GM12878 (cell line): ENCODE data around the gene TMPRSS7. TPM values are rescaled to one million over a fixed set of nuclear protein-coding genes. Genes with fewer than 3 reads are reported as not detected.
A peak's percentile ranks its signal among the peaks of the same experiment; 100 is the strongest.

Experiments
- ATAC-seq: fragments of 200-7000 bp; cut with Tn5 transposase; 3 replicates; pipeline ENCODE4 v1.9.1; 2020; ENCODE audit warnings: mild to moderate bottlenecking, moderate library complexity
- BruUV-seq: library from RNA; stranded (reverse); fragments of 400-500 nt; replicated peaks from 2 replicates; lab custom pipeline; 2021; lab: Mats Ljungman, UMichigan
- CTCF ChIA-PET: fragments of 300-600 bp; sonication (Branson Sonifier 250); formaldehyde crosslinking; extraction: SDS; loops from one replicate; lab custom pipeline; 2021; ENCODE audit warnings: inconsistent platforms; lab: Yijun Ruan, JAX
- POLR2A ChIA-PET: fragments of 350-600 bp; formaldehyde crosslinking; extraction: SDS; loops from one replicate; lab custom pipeline; 2021; ENCODE audit warnings: inconsistent platforms; lab: Charles Lee
- RAD21 ChIA-PET: fragments of 300-600 bp; sonication (Branson Sonifier 250); formaldehyde crosslinking; loops from one replicate; lab custom pipeline; 2023; ENCODE audit warnings: antibody characterized with exemption; ENCODE audit not compliant: unreplicated experiment; lab: Charles Lee
- SMC1A ChIA-PET: fragments of 300-600 bp; sonication (Branson Sonifier 250); formaldehyde crosslinking; loops from one replicate; lab custom pipeline; 2023; ENCODE audit not compliant: unreplicated experiment, uncharacterized antibody; lab: Charles Lee
- DNase-seq: peaks from one replicate; pipeline ENCODE4 v3.0.0-alpha.2; 2011; ENCODE audit warnings: low read depth, low spot score
- FAIRE-seq: peaks from 3 replicates; lab custom pipeline; 2011; peaks lifted over from hg19 to GRCh38; lab: Jason Lieb, UNC
- H2AFZ ChIP-seq: 2 replicates; pipeline ENCODE4 v1.6.0; 2011; ENCODE audit warnings: low read depth, low read length, control low read depth; ENCODE audit not compliant: control insufficient read depth
- H3K27ac ChIP-seq: 2 replicates; pipeline ENCODE4 v1.5.1; 2011; ENCODE audit warnings: control low read depth; ENCODE audit not compliant: control insufficient read depth, insufficient read depth
- H3K27me3 ChIP-seq, 2 experiments: replicated peaks in 1 of 2; 2 replicates each; pipeline versions ENCODE4 v1.6.0 to v1.6.1; 2011; ENCODE audit warnings: low read length in 1 of 2; ENCODE audit not compliant: control insufficient read depth in 2 of 2, insufficient read depth in 2 of 2
- H3K36me3 ChIP-seq, 2 experiments: 2 replicates each; pipeline ENCODE4 v1.5.1; 2011; ENCODE audit warnings: low read length in 1 of 2; ENCODE audit not compliant: control insufficient read depth in 2 of 2, insufficient read depth in 2 of 2
- H3K4me1 ChIP-seq: 2 replicates; pipeline ENCODE4 v1.6.1; 2011; ENCODE audit warnings: mild to moderate bottlenecking, low read length, moderate library complexity, mixed read lengths; ENCODE audit not compliant: control insufficient read depth, insufficient read depth
- H3K4me2 ChIP-seq: 2 replicates; pipeline ENCODE4 v1.6.0; 2011; ENCODE audit warnings: control low read depth; ENCODE audit not compliant: control insufficient read depth, insufficient read depth
- H3K4me3 ChIP-seq: fragments of 200-600 bp; sonication (generic); 2 replicates; pipeline ENCODE4 v1.5.1; 2016
- H3K79me2 ChIP-seq: 2 replicates; pipeline ENCODE4 v1.6.0; 2011; ENCODE audit warnings: low read length; ENCODE audit not compliant: control insufficient read depth, insufficient read depth
- H3K9ac ChIP-seq: 2 replicates; pipeline ENCODE4 v1.8.0; 2011; ENCODE audit warnings: low read length, control low read depth, mixed read lengths; ENCODE audit not compliant: control insufficient read depth, insufficient read depth
- H3K9me3 ChIP-seq: replicated peaks from 3 replicates; pipeline ENCODE4 v1.5.1; 2011; ENCODE audit warnings: mild to moderate bottlenecking, low read length; ENCODE audit not compliant: control insufficient read depth, insufficient read depth
- H4K20me1 ChIP-seq: 2 replicates; pipeline ENCODE4 v1.6.0; 2011; ENCODE audit not compliant: control insufficient read depth, insufficient read depth
- BRCA1 ChIP-seq: IDR thresholded peaks from 2 replicates; pipeline ENCODE4 v1.6.1; 2011; ENCODE audit warnings: low read depth, low read length, improper control_type of control experiment
- CHD4 ChIP-seq: fragments of 200-600 bp; sonication (generic); IDR thresholded peaks from 2 replicates; pipeline ENCODE4 v1.6.1; 2016; ENCODE audit warnings: mild to moderate bottlenecking
- FOXK2 ChIP-seq: fragments of 450-650 bp; IDR thresholded peaks from 2 replicates; pipeline ENCODE4 v1.6.1; 2017; ENCODE audit warnings: mild to moderate bottlenecking, moderate library complexity
- MTA2 ChIP-seq: fragments of 450-650 bp; IDR thresholded peaks from 2 replicates; pipeline ENCODE4 v1.6.1; 2016; ENCODE audit warnings: low read depth, mild to moderate bottlenecking, moderate library complexity
- NFYB ChIP-seq: IDR thresholded peaks from 2 replicates; pipeline ENCODE4 v1.6.1; 2011; ENCODE audit warnings: low read depth, mild to moderate bottlenecking, low read length, improper control_type of control experiment, moderate library complexity; ENCODE audit not compliant: insufficient read depth
- PAX5 ChIP-seq: IDR thresholded peaks from 2 replicates; pipeline ENCODE4 v1.6.1; 2011; ENCODE audit warnings: low read depth, low read length, borderline replicate concordance
- POLR2AphosphoS2 ChIP-seq: IDR thresholded peaks from 2 replicates; pipeline ENCODE4 v1.6.1; 2011; ENCODE audit warnings: low read depth, mild to moderate bottlenecking, low read length, improper control_type of control experiment, moderate library complexity
- RAD21 ChIP-seq: IDR thresholded peaks from 2 replicates; pipeline ENCODE4 v1.6.1; 2011; ENCODE audit warnings: mild to moderate bottlenecking, low read depth, low read length, moderate library complexity; ENCODE audit not compliant: insufficient read depth
- RUNX3 ChIP-seq: IDR thresholded peaks from 2 replicates; pipeline ENCODE4 v1.6.1; 2012; ENCODE audit warnings: low read length, inconsistent platforms
- SUPT20H ChIP-seq: IDR thresholded peaks from 2 replicates; pipeline ENCODE4 v1.6.1; 2011; ENCODE audit warnings: low read depth, mild to moderate bottlenecking, low read length, moderate library complexity, borderline replicate concordance; ENCODE audit not compliant: control insufficient read depth
- TBL1XR1 ChIP-seq: IDR thresholded peaks from 2 replicates; pipeline ENCODE4 v1.6.1; 2012; ENCODE audit warnings: low read depth, low read length, improper control_type of control experiment
- ZNF217 ChIP-seq: fragments of 450-650 bp; IDR thresholded peaks from 2 replicates; pipeline ENCODE4 v1.6.1; 2017; ENCODE audit warnings: antibody characterized with exemption, mild to moderate bottlenecking
- WGBS: methylation state at CpG from one replicate; pipeline ENCODE4 v1.1.6; 2016; ENCODE audit warnings: low lambda C conversion rate; ENCODE audit not compliant: insufficient replicate concordance, insufficient coverage; ENCODE audit errors: missing lambda C conversion rate; 5-methylcytosine and 5-hydroxymethylcytosine counted together
- in situ Hi-C: fragments of 300-500 bp; cut with MboI; formaldehyde crosslinking; loops from 9 replicates; pipeline ENCODE4 v1.14.3; 2018; ENCODE audit warnings: mixed read lengths
- intact Hi-C: fragments of 100-400 bp; cut with micrococcal nuclease; formaldehyde crosslinking; loops from one replicate; pipeline ENCODE4 v1.14.2; 2022; ENCODE audit not compliant: unreplicated experiment
- polyA plus RNA-seq, 11 experiments: library from polyadenylated mRNA; depleted of rRNA in 4 of 11; unstranded in 6 of 11; stranded (reverse) in 5 of 11; fragments of >200 nt; fragmentation: Nextera tagmentation in 4 of 11; fragmentation: Illumina TruSeq in 1 of 11; extraction: Ambion mirVana in 4 of 11; extraction: Trizol in 1 of 11; gene quantifications; 1 replicate in 1 of 11; 2 replicates in 10 of 11; pipeline versions ENCODE4 v1.2.1 to v1.2.3, GENCODE V29; 2011 to 2016; ENCODE audit warnings: inconsistent platforms in 2 of 11, missing spikeins in 2 of 11, low read depth in 1 of 11
- total RNA-seq, 4 experiments: library from RNA; depleted of rRNA in 3 of 4; stranded (reverse); fragments of >200 nt in 3 of 4; fragmentation: Illumina TruSeq in 1 of 4; extraction: Trizol in 1 of 4; gene quantifications; 2 replicates each; pipeline versions ENCODE4 v1.2.1 to v1.2.3, GENCODE V29; 2013 to 2021
- TF ChIP-seq, protein P1 (sequence below): fragments of 450-650 bp; IDR thresholded peaks from 2 replicates; pipeline ENCODE4 v1.6.1; 2016; ENCODE audit warnings: mild to moderate bottlenecking

The TMPRSS7 gene
- total and polyA plus RNA-seq, 10 of the 15 experiments (the other 5 are each of a cell fraction or from before 2014, with no cell fraction given), result 0.03 TPM; not detected in 9

- TF ChIP-seq, protein P1, sequence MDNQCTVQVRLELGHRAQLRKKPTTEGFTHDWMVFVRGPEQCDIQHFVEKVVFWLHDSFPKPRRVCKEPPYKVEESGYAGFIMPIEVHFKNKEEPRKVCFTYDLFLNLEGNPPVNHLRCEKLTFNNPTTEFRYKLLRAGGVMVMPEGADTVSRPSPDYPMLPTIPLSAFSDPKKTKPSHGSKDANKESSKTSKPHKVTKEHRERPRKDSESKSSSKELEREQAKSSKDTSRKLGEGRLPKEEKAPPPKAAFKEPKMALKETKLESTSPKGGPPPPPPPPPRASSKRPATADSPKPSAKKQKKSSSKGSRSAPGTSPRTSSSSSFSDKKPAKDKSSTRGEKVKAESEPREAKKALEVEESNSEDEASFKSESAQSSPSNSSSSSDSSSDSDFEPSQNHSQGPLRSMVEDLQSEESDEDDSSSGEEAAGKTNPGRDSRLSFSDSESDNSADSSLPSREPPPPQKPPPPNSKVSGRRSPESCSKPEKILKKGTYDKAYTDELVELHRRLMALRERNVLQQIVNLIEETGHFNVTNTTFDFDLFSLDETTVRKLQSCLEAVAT, result 0 out of 2 replicates have a peak, but pooled peaks have one; percentile 19
- TF ChIP-seq CHD4 (no peak), RAD21 (peak; percentile 69)
These were observed 9.2 kb downstream of the TMPRSS7 start (continued) for GRCh38 chr3:112043621-112044201.

- no peak for TF ChIP-seq RUNX3
- no peak for TF ChIP-seq PAX5
- no peak for TF ChIP-seq TBL1XR1
- no peak for TF ChIP-seq ZNF217
- TF ChIP-seq SUPT20H, result no peak
- no peak for TF ChIP-seq FOXK2
- no peak for TF ChIP-seq POLR2AphosphoS2
- TF ChIP-seq NFYB, result no peak
- no peak for TF ChIP-seq MTA2
- TF ChIP-seq BRCA1, result no peak
- no peaks in the 10 kb centered on the region for H3K4me1 ChIP-seq
- no peak overlapping the region for H3K9ac ChIP-seq
- no peak overlapping the region for H3K4me3 ChIP-seq
- RAD21 ChIA-PET, result interaction anchor here (2.4 kb wide), 1 partner anchor 57 kb away, joined by 10 read pairs; no protein-coding TSS in a partner anchor
- ATAC-seq (no peak), FAIRE-seq (no peak), DNase-seq (no peak)
- no peaks in the 10 kb centered on the region for H4K20me1 ChIP-seq
- in situ Hi-C loops (no loop called here), intact Hi-C loops (loop anchor here (10.0 kb wide), 1 partner anchor 332 kb away; no protein-coding TSS in a partner anchor)
- no peaks in the 10 kb centered on the region for H3K79me2 ChIP-seq
- H3K36me3 ChIP-seq, result no peaks in the 10 kb centered on the region
- no peak overlapping the region for H3K4me2 ChIP-seq
- BruUV-seq, result no TSS peak
- peaks cover 0 to 6% of the 10 kb centered on the region in 2 experiments; a peak in 1 of 4 replicates for H3K27me3 ChIP-seq
- H3K27ac ChIP-seq, result no peak overlapping the region
- no peak overlapping the region for H2AFZ ChIP-seq
- SMC1A ChIA-PET, result interaction anchor here (1.3 to 5.7 kb wide), 3 partner anchors 33 to 76 kb away, joined by 3 to 48 read pairs (median 5); no protein-coding TSS in a partner anchor
- POLR2A ChIA-PET, result no interaction called here
- WGBS, result 70% methylated on average over 4 of the region's 4 CpGs
- no peaks in the 10 kb centered on the region for H3K9me3 ChIP-seq
- CTCF ChIA-PET, result interaction anchor here (1.5 to 4.4 kb wide), 4 partner anchors 31 to 330 kb away, joined by 6 to 99 read pairs (median 55); no protein-coding TSS in a partner anchor
These were observed 12.1 kb downstream of the TMPRSS7 start for GRCh38 chr3:112046599-112046998.
